HG02981 (cell line): ENCODE data around the gene AGAP2.

ENCODE experiments used
- ATAC-seq: cut with Tn5 transposase; IDR thresholded peaks from one replicate; pipeline ENCODE4 v1.9.1; 2021; ENCODE audit warnings: mild to moderate bottlenecking, moderate library complexity; ENCODE audit not compliant: unreplicated experiment

AGAP2 gene

GRCh38 chr12:57754411-57755193 is 16.1 kb upstream of the AGAP2 start, which contains the start of gene MARCHF9:
Gene MARCHF9 (plus strand): TSS chr12:57755103. CDS start chr12:57755529, 426 bp downstream.
- peak; percentile 28 for ATAC-seq

- no peak for ATAC-seq
These were observed 15.3 kb upstream of the AGAP2 start for GRCh38 chr12:57753756-57754337.

GRCh38 chr12:57752668-57753000 is 14.1 kb upstream of the AGAP2 start:
- no peak for ATAC-seq

- peak; percentile 71 for ATAC-seq
These were observed 13.5 kb upstream of the AGAP2 start, which contains the start of gene CDK4 for GRCh38 chr12:57751788-57752667. Gene CDK4 (minus strand): TSS chr12:57752310. CDS start chr12:57751717, 593 bp downstream.

GRCh38 chr12:57751432-57751787 is 12.9 kb upstream of the AGAP2 start:
- ATAC-seq: no peak

- ATAC-seq: no peak
These were observed 12.3 kb upstream of the AGAP2 start for GRCh38 chr12:57750561-57751431.

GRCh38 chr12:57749061-57749460 is 10.5 kb upstream of the AGAP2 start:
- no peak for ATAC-seq

- ATAC-seq: no peak
These were observed 7.5 kb upstream of the AGAP2 start for GRCh38 chr12:57746025-57746424.

GRCh38 chr12:57745485-57745881 is 6.9 kb upstream of the AGAP2 start:
- no peak for ATAC-seq

- ATAC-seq: peak; percentile 75
These were observed 6.4 kb upstream of the AGAP2 start, which contains the start of gene TSPAN31 for GRCh38 chr12:57744777-57745484. Gene TSPAN31 (plus strand): TSS chr12:57745039. CDS start chr12:57745155, 116 bp downstream.

GRCh38 chr12:57744194-57744776 is 5.7 kb upstream of the AGAP2 start:
- peak; percentile 36 for ATAC-seq

GRCh38 chr12:57743769-57744168 is 5.2 kb upstream of the AGAP2 start:
- ATAC-seq: no peak

GRCh38 chr12:57741844-57742738 is 3.5 kb upstream of the AGAP2 start:
- ATAC-seq: peak; percentile 48

- ATAC-seq: no peak
These were observed 2.9 kb upstream of the AGAP2 start for GRCh38 chr12:57741413-57741789.

GRCh38 chr12:57740656-57741412 is 2.3 kb upstream of the AGAP2 start:
- peak; percentile 57 for ATAC-seq

GRCh38 chr12:57739914-57740538 is 1.5 kb upstream of the AGAP2 start:
- ATAC-seq: no peak

GRCh38 chr12:57739387-57739786 is 845 bp upstream of the AGAP2 start:
- ATAC-seq: no peak
